ENCODE results near the gene BABAM2.

DNA sequence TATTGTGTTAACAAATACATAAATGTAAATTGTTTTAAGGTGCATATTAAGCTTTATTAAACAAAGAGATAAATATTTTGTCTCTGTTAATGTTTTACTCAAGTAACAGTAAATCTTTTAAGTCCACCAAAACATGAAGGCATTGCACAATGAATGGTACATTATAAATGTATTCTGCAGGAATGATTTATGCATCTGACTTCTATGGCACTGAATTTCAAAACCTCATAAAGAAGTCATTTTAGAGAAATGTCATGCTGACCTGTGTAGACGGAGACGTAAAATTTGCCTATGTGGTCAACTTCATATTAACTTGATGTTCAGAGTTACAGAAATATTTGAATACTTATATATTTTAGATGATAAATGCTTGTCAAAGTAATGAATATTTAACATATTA lies 194.7 kb downstream of the BABAM2 start:
- TF ChIP-seq, protein P1, sequence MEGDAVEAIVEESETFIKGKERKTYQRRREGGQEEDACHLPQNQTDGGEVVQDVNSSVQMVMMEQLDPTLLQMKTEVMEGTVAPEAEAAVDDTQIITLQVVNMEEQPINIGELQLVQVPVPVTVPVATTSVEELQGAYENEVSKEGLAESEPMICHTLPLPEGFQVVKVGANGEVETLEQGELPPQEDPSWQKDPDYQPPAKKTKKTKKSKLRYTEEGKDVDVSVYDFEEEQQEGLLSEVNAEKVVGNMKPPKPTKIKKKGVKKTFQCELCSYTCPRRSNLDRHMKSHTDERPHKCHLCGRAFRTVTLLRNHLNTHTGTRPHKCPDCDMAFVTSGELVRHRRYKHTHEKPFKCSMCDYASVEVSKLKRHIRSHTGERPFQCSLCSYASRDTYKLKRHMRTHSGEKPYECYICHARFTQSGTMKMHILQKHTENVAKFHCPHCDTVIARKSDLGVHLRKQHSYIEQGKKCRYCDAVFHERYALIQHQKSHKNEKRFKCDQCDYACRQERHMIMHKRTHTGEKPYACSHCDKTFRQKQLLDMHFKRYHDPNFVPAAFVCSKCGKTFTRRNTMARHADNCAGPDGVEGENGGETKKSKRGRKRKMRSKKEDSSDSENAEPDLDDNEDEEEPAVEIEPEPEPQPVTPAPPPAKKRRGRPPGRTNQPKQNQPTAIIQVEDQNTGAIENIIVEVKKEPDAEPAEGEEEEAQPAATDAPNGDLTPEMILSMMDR (IDR thresholded peaks at IDR 0.05; ENCODE audit: insufficient read depth, low read length, poor library complexity, severe bottlenecking): no peak
- no peak for TF ChIP-seq EZH2phosphoT487 (conservative IDR thresholded peaks at IDR 0.05; ENCODE audit: low read length)

Data from SU-DHL-6 (cell line).